Endometrial microvascular endothelial cells (primary cell): ENCODE results near the gene ZSWIM6. TPM values are rescaled to one million over a fixed set of nuclear protein-coding genes. Genes with fewer than 3 reads are reported as not detected.

Experiments used
- in situ Hi-C: cut with HindIII; loops from 2 replicates; pipeline ENCODE4 v1.10.0; 2017; ENCODE audit warnings: low sequenced_read_pairs, low pct_unique_long_range_greater_than_20kb; ENCODE audit errors: inconsistent ontology term
- total RNA-seq: library from RNA; depleted of rRNA; stranded (reverse); fragments of >200 nt; gene quantifications from one replicate; pipeline ENCODE4 v1.2.3, GENCODE V29; 2015; ENCODE audit errors: inconsistent ontology term

ZSWIM6 gene
- total RNA-seq, 1 donor from 2014 or later = 11.7 TPM

DNA sequence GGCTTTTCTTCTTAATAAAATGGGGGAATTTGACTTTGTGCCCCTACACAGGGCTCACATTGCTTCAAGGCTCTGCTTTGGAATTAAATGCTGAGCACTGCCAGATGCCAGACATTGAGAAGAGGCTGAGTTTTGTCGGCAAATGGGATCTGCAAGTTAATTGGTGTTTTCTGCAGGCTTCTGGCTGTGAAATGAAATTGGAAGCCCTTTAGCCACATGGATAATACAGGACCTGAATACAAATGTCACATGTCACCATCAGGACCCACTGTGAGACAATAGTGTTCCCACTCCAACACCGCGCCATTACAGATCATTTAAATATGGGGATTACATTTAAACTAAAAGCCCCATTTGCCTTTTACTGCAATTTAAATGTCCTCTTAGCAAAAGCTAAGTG lies 164.4 kb downstream of the ZSWIM6 start:
- in situ Hi-C loops = no loop called here

DNA sequence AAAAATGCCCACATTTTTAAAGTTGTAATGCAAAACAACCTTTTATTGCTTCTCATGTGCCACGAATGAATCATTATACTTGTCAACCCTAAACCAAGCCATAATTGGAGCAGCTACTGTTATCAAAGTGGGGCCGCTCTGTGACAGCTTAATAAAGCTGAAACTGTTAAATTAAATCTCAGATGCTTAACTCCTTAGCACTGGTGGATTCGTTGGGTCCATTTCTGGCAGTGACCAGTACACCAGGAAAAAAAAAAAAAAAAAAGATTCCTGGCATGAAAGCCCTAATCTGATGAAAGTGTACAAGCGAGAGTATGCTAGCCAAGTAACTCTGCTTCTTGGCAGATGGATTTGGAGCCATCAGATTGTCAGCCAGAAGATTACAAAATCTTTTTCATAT lies 164.8 kb downstream of the ZSWIM6 start:
- in situ Hi-C loops = no loop called here

DNA sequence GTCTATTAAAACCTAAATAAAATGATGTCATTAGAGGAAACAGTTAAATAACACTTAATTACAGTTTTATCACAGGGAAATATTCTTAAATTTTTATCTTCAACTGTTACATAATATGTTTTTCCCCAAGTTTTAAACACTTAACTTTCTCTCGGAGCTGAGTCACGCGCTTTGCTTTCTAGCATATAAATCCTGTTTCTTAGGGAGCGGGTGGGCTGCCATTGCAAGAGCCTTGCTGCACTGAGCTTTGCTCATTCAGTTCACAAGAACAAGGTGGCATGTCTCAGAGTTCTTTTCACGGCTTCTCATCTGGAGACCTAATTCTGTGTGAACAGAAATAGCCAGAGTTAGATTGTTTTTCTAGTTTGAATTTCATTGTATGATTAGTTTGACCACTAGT lies 166.1 kb downstream of the ZSWIM6 start:
- in situ Hi-C loops = no loop called here

DNA sequence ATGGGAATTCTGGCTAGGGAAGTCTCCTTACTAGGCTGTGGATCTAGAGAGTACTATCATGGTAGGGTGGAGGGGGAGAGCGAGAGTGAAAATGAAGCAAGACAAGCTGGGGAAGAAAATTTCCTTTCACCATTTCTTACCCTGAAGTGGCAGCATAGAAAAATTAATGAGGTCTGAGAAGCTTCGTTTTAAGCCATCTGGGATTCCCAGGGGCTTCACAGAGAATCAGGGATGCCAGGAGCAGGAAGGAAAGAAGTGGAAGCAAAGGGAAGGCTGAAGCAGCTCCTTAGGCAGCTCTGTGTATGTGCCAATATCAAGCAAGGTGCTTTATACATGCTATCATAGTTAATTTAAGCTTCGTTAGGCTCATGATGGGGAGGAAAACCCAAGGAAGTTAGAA lies 169.9 kb downstream of the ZSWIM6 start:
- in situ Hi-C loops = no loop called here

DNA sequence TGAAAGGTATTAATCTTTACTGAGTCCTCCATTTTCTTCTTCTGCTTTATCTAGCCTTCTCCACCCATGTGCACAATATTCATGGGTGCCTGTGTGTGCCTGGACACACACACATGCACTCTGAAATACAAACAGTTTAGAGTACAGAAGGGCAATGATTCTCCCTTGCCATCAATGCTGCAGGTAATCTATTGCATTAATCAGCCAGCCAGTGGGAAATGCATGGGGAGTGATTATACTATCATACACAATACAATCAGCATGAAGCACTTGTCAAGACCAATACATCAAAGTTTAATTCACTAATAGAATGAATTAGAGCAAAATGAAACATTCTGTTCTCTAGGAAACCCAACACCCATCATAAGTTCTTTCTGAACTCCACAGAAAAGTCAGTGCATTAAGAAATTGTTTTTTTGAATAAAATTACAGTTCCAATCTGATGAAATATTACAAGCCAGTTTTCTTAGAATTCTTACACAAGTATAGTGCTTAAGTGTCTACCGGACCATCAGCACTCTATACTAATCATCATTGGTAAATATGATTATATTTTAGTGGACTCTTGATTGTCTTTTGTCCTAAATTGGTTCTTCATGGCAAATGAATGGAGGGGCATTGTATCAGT lies 172.2 kb downstream of the ZSWIM6 start:
- in situ Hi-C loops = no loop called here

DNA sequence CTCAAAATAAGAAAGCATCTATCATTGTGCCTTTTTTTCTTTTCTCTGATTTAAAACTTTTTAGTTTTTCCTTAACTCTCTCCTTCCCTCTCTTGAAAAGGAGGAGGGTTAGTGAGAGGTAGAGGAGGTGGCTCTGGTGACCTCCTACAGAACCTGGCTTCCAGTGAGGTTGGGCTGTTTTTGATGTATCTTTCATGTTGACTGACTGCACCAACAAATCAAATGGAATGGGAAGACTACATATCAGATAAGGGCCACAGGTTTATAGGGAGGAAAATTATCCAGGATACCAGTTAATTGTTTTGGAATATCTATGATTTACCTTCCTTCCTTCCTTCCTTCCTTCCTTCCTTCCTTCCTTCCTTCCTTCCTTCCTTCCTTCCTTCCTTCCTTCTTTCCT lies 173.2 kb downstream of the ZSWIM6 start:
- in situ Hi-C loops = no loop called here

DNA sequence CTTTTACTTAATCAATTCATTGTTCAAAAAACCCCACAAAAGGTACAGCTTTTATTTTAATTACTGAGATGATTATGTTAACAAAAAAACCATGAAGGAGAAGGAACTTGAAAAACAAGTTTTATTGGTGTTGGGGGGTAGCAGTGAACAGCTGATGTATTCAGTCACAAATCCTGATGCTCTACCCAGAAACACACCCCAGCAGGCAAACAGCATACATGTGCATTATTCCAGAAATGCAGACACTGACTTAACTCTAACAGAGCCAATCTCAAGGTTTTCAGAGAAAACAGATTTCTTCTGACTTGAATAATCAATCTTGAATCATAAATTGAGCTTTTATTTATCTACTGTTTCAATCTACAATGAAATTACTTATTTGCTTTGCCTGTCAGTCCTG lies 175.2 kb downstream of the ZSWIM6 start:
- in situ Hi-C loops = no loop called here

DNA sequence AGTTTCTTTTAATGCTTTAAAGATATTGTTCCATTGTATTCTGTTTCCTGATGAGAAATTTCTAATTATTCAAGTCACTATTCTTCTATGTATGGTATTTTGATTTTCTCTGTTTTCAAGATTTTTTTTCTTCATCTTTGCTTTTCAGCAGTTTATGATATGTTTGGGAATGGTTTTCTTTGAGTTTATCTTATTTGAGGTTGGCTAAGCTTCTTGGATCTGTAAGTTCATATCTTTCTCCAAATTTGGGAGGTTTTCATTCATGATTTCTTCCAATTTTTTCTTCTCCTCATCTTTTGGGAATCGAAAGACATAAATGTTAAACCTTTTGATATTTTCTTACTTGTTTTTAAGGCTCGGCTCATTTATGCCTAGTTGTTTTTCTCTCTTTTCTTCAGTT lies 184.9 kb downstream of the ZSWIM6 start:
- in situ Hi-C loops = no loop called here

DNA sequence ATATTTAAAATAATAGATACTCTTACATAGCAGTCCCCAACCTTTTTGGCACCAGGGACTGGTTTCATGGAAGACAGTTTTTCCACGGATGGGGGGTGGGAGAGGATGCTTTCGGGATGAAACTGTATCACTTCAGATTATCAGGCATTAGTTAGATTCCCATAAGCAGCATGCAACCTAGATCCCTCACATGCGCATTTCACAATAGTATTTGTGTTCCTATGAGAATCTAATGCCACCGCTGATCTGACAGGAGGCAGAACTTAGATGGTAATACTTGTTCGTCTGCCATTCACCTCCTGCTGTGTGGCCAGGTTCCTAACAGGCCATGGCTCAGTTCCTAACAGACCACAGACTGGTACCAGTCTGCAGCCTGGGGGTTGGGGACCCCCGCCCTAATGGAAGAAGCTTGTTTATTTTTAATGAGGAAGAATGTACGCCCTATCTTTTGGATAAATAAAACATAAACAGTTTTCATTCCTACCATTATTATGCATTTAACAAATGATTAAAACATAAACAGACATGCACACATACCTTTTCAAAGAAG lies 187.7 kb downstream of the ZSWIM6 start:
- in situ Hi-C loops = no loop called here

DNA sequence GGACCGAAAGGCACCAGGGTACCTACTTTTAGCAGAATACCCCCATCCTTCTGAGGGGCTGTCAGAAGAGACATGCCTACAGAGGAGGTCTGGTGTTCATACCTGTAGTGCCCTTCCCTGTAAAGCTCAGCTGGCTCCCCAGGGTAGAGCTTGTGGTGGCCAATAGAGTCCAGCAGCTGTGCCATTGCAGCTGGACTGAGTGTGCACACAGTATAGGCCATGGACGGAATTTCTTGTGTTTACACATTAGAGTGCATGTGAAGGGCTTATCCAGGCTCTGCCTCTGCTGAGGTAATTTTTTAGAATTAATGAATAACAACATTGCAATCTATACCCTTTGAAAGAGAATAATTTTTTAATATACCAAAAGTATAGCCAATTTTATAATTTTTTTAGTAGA lies 191.0 kb downstream of the ZSWIM6 start:
- in situ Hi-C loops = no loop called here

DNA sequence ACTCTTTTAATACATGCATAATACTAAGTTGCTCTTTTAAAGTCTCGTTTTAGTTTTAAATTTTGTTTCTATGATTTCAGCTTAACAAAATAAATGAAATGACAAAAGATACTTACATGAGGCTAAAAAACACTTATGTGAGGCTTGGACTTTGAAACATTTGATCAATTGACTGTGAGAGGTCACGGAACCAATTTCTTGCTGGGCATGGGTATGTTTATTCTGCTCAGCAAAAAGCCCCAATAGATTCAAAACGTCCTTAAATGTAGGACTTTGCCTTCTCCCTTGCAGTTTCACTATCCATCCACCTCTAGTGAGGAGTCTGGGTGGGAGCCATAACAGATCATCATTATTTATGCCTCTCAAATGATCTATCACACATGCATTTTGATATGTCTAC lies 191.9 kb downstream of the ZSWIM6 start:
- in situ Hi-C loops = no loop called here

DNA sequence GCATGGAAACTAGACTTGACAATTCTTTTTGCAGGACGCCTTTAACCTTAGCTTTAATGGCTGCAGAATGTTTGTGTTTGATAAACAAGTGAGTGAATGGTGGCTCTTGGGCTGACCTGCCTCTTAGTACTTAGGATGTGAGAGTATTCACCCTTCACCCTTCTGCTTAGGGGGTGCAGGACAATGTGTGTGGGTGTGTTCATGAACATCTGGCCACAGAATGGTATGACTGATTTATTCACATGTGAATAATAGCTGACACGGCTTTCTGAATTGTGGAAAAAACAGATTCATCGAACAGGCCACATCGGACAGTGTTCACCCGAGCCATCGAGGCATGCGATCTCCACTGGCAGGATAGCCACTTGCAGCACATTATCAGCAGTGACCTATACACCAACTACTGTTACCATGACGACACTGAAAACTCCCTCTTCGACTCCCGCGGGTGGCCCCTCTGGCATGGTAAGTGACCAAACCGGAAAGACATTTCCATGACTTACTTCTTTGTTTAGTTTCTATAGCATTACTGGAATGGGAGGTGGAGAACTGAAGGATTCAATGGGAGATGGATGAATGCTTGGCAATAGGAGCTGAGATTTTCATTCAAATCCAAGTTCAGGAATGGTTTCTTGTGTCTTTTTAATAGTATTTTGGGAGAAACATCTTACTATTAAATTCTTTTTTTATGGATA lies 193.6 kb downstream of the ZSWIM6 start:
- in situ Hi-C loops = no loop called here

DNA sequence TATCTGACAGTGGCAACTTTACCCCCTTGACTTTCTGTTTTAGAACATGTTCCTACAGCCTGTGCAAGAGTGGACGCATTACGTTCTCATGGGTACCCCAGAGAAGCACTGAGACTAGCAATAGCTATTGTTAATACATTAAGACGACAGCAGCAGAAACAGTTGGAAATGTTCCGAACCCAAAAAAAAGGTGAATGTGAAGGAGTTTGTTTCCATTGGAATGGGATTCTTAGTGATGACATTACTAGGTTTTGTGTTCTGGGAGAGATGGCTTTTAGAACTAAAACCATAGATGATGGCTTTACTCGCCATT lies 194.1 kb downstream of the ZSWIM6 start:
- in situ Hi-C loops = no loop called here

DNA sequence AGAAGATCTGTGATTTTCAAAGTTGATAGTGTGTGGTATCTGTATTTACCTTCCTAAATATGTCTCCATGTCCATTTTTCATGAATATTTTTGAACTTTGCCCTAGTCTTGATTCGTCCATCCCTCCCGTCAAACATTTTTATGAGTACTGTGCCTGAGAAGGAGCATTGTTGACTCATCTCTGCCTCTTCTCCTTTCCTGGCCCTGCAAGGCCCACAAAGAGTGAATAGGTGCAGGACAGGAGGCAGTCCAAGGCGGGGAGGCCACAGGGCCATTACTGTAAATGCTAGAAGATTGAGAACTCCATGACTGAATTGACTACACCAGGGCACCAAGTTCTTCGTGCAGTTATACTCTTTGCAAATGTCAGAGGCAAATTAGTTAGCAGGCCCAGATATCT lies 200.9 kb downstream of the ZSWIM6 start:
- in situ Hi-C loops = no loop called here

DNA sequence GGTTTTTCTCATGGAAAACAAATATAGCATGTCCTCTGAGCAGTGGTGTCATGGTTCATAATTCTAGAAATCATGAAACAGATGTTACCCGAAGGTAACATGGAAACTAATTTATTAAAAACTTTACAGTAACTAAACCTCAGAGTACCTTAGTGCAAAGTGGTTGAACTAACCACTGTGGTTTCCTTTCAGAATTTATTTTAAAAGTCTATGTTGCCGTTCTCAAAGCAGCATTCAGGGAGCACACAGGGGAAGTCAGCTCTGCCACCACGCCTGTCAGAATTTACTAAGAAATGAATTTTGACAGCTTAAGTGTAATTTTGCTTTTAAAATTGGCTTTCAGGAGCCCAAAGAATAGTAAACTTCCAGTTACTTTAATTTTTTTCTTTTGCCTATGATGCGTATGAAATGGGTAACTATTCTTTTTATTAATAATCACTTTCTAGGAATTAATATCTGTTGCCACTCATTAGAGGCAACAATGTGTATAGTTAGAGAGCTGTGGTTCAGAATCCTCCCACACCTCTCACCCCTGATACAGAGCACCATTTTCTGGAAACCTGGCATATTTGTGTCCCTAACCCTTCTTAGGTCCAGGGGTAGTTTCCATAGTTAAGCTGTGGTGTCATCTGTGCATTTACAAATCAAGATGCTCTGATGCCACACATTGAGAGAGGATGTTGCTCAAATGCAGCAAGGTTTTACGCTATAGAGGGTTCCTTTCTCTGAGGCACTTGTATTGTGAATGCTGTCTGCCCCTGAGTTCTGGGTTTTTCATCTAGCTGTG lies 202.6 kb downstream of the ZSWIM6 start:
- in situ Hi-C loops = no loop called here

DNA sequence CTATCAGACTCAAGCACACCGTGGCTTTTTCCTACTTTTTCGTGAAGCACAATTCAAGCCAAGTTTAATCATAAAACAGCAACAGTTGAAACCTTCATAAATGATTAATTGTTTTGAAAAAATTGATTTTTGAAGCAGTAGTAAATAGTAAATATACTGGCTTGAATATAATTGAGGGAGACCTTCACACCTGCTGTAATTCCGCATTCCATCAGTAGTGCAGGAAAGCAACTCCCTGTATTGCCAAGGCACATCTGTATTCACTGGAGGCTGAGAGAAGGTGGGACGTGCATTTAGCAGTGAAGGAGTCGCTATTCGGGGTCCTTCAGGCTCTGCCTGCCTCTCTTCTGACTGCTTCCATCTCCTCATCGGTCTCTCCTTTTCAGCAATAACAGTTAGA lies 203.8 kb downstream of the ZSWIM6 start:
- in situ Hi-C loops = no loop called here

DNA sequence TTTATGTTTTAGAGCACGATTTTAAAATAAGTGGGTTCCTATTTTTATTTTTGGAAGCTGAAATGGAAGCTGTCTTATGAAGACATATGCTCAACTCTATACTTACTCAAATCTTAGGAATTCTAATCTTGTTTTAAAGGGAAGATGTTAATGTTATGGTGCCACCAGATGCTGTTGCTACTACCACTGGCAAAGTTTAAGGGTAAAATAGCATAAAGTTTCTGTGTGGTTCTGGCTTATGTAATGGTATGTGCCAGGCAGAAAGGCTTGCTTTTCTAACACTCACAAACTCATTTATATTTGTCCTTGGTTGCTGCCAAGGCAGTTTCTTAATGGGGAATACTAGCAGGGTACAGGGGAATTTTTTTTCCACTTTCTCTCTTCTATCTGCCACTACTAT lies 204.9 kb downstream of the ZSWIM6 start:
- in situ Hi-C loops = no loop called here

DNA sequence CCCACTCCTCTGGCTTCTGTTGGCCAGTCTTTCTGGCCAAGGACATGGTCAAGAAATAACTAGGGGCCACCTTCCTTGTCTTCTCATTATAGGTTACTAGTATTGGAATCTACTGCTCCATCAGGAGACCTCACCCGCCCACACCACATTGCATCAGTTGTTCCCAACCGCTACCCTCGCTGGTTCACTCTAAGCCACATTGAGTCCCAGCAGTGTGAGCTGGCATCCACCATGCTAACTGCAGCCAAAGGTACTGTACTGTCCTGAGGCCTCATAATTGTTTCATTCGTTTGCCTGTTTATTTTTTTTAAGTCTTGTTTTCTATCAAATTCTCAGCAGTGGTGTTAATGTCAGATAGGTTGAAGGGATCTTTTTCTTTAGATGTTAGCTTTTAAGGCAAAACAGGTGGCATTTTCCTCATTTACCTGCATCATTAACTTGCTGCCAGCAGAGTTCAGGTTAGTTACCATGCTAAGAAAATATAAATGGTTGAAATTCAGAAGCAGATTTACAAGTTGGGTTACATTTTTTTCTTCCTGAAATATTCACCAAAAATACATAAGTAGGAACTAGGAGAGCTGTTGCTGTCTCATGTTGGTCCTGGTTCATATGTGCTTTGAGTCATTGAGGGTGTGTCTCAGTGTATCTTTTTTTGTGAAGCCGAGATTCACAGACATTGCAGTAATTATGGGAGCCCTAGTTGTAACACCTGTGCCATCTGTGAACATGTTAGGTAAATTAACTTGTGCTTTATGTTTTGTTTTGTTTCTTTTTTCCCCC lies 206.9 kb downstream of the ZSWIM6 start:
- in situ Hi-C loops = no loop called here

DNA sequence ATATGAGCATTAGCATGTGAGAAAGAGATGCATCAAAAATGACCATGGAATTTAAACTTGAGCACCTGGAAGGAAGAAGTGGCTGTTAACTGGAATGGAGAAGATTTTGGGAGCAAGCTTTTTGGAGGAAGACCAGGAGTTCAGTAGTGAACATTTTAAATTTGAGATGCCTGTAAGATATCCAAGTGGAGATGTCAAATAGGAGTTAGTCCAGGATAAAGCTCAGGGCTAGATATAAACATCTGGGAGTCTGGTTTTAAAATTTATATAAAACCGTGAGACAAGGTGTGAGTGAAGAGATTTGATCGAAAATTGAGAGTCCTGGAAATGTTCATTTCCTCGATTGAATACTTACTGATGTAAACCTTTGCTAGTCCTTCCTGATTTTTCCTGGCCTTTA lies 217.5 kb downstream of the ZSWIM6 start:
- in situ Hi-C loops = no loop called here
